ENCODE measurements around the gene PRKAG2.

PRKAG2 gene

GRCh38 chr7:151744656-151745638, 132.0 kb downstream of the PRKAG2 start:
- no peak overlapping the region for H3K4me2 ChIP-seq (ENCODE audit: low read depth, low read length, poor library complexity, severe bottlenecking)
- H3K9ac ChIP-seq (ENCODE audit: low read depth, low read length, poor library complexity, severe bottlenecking), result no peak overlapping the region
- no peaks in the 10 kb centered on the region for H3F3A ChIP-seq (ENCODE audit: low read depth)

GRCh38 chr7:151744051-151744580, 132.8 kb downstream of the PRKAG2 start:
- H3F3A ChIP-seq (ENCODE audit: low read depth), result no peaks in the 10 kb centered on the region
- TF ChIP-seq CTCF (conservative IDR thresholded peaks at IDR 0.05; ENCODE audit: low read length) (no peak), EZH2phosphoT487 (IDR thresholded peaks at IDR 0.05; ENCODE audit: borderline replicate concordance) (no peak)
- no peak overlapping the region for H3K9ac ChIP-seq (ENCODE audit: low read depth, low read length, poor library complexity, severe bottlenecking)
- no peak overlapping the region for H3K4me3 ChIP-seq (ENCODE audit: low read length, poor library complexity, severe bottlenecking)
- no peak overlapping the region for H3K4me2 ChIP-seq (ENCODE audit: low read depth, low read length, poor library complexity, severe bottlenecking)
- H4K20me1 ChIP-seq (ENCODE audit: insufficient read depth, low read length, poor library complexity, severe bottlenecking), result no peaks in the 10 kb centered on the region
- no peaks in the 10 kb centered on the region for H3K36me3 ChIP-seq (ENCODE audit: insufficient read depth, low read length)
- no peaks in the 10 kb centered on the region for H3K79me2 ChIP-seq (ENCODE audit: insufficient read depth, low read length)
- H3K27me3 ChIP-seq (ENCODE audit: insufficient read depth, low read length, poor library complexity, severe bottlenecking), result no peaks in the 10 kb centered on the region
- H3K9me3 ChIP-seq (ENCODE audit: insufficient read depth, low read depth, low read length), result no peaks in the 10 kb centered on the region
- no peaks in the 10 kb centered on the region for H3K4me1 ChIP-seq (ENCODE audit: insufficient read depth, low read length, poor library complexity, severe bottlenecking)
- no peaks in the 10 kb centered on the region for H3K9me2 ChIP-seq (replicated peaks; ENCODE audit: low read depth, low read length)
- no peak overlapping the region for H2AFZ ChIP-seq (ENCODE audit: low read length)

More at GRCh38 chr7:151744656-151745638, 132.0 kb downstream of the PRKAG2 start:
- Histone ChIP-seq H3K27me3 (ENCODE audit: insufficient read depth, low read length, poor library complexity, severe bottlenecking) (no peaks in the 10 kb centered on the region), H3K9me2 (replicated peaks; ENCODE audit: low read depth, low read length) (no peaks in the 10 kb centered on the region), H2AFZ (ENCODE audit: low read length) (no peak overlapping the region), H3K36me3 (ENCODE audit: insufficient read depth, low read length) (no peaks in the 10 kb centered on the region), H3K4me3 (ENCODE audit: low read length, poor library complexity, severe bottlenecking) (no peak overlapping the region), H3K9me3 (ENCODE audit: insufficient read depth, low read depth, low read length) (no peaks in the 10 kb centered on the region), H4K20me1 (ENCODE audit: insufficient read depth, low read length, poor library complexity, severe bottlenecking) (no peaks in the 10 kb centered on the region), H3K79me2 (ENCODE audit: insufficient read depth, low read length) (no peaks in the 10 kb centered on the region), H3K4me1 (ENCODE audit: insufficient read depth, low read length, poor library complexity, severe bottlenecking) (no peaks in the 10 kb centered on the region)
- TF ChIP-seq EZH2phosphoT487 (IDR thresholded peaks at IDR 0.05; ENCODE audit: borderline replicate concordance) (no peak), CTCF (conservative IDR thresholded peaks at IDR 0.05; ENCODE audit: low read length) (no peak)

- H3F3A ChIP-seq (ENCODE audit: low read depth), result no peaks in the 10 kb centered on the region
- H3K9me2 ChIP-seq (replicated peaks; ENCODE audit: low read depth, low read length), result no peaks in the 10 kb centered on the region
- H3K79me2 ChIP-seq (ENCODE audit: insufficient read depth, low read length), result no peaks in the 10 kb centered on the region
- no peaks in the 10 kb centered on the region for H3K27me3 ChIP-seq (ENCODE audit: insufficient read depth, low read length, poor library complexity, severe bottlenecking)
- TF ChIP-seq EZH2phosphoT487 (IDR thresholded peaks at IDR 0.05; ENCODE audit: borderline replicate concordance) (no peak), CTCF (conservative IDR thresholded peaks at IDR 0.05; ENCODE audit: low read length) (no peak)
- H4K20me1 ChIP-seq (ENCODE audit: insufficient read depth, low read length, poor library complexity, severe bottlenecking), result no peaks in the 10 kb centered on the region
- no peak overlapping the region for H3K4me2 ChIP-seq (ENCODE audit: low read depth, low read length, poor library complexity, severe bottlenecking)
- H3K36me3 ChIP-seq (ENCODE audit: insufficient read depth, low read length), result no peaks in the 10 kb centered on the region
- H2AFZ ChIP-seq (ENCODE audit: low read length), result no peak overlapping the region
- no peaks in the 10 kb centered on the region for H3K9me3 ChIP-seq (ENCODE audit: insufficient read depth, low read depth, low read length)
- no peak overlapping the region for H3K9ac ChIP-seq (ENCODE audit: low read depth, low read length, poor library complexity, severe bottlenecking)
- H3K4me1 ChIP-seq (ENCODE audit: insufficient read depth, low read length, poor library complexity, severe bottlenecking), result no peaks in the 10 kb centered on the region
- no peak overlapping the region for H3K4me3 ChIP-seq (ENCODE audit: low read length, poor library complexity, severe bottlenecking)
These were observed 133.4 kb downstream of the PRKAG2 start for GRCh38 chr7:151743481-151743983.
